ENCODE data around the gene PHOX2A.
"Not testable (repeated sequence)": the region's sequence is repeated elsewhere in the genome, so short reads cannot be mapped to it uniquely, and the experiment has no call there.

PHOX2A gene

GRCh38 chr11:72222106-72222891 is 21.7 kb downstream of the PHOX2A start:
- no peak for DNase-seq (ENCODE audit: low read depth in 2 of 2)

DNA sequence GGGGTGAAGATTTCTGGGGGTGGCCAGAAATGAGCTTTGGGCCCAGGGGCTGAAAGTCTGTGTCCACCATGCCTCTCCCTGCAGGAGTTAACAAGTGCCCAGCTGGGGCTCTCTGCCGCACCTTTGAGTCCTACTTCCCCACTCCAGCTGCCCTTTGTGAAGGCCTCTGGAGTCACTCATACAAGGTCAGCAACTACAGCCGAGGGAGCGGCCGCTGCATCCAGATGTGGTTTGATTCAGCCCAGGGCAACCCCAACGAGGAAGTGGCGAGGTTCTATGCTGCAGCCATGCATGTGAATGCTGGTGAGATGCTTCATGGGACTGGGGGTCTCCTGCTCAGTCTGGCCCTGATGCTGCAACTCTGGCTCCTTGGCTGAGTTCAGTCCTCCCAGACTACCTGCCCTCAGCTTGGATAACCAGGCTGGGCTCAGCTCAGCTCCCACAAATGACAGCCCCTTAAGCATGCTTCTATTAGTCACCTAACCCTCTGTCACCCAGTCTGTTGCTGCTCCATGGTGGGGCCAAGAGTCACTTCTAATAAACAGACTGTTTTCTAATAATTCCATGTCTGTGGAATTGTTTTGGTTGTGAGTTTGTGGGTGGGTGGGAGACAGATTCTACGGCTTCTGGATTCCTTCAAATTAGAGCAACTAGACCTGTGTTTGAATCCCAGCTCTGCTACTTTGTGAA is 22.4 kb downstream of the PHOX2A start:
- DNase-seq (ENCODE audit: low read depth in 2 of 2) = no peak

- no peak for DNase-seq (ENCODE audit: low read depth in 2 of 2)
These were observed 23.1 kb downstream of the PHOX2A start for GRCh38 chr11:72220696-72221363.

DNA sequence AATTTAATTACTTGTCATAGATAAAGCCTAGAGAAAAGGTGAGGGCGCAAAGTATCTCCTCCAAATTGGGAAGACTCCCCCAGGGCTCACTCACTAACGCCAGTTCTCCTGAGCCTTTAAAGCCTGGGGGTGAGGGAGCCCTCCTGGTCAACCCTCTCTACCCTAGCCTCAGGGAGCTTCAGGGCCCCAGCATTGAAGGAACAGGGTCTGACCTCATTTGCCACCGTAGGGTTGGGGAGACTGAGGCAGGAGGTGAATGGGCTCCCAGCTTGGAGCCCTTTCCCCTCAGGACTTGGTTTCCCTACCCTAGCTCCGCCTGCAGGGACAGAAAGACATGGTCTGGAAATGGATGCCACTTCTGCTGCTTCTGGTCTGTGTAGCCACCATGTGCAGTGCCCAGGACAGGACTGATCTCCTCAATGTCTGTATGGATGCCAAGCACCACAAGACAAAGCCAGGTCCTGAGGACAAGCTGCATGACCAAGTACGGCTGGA is 25.7 kb downstream of the PHOX2A start:
- DNase-seq (ENCODE audit: low read depth in 2 of 2) = no peak

- no peak for DNase-seq (ENCODE audit: low read depth in 2 of 2)
These were observed 26.1 kb downstream of the PHOX2A start for GRCh38 chr11:72217841-72218240.

DNA sequence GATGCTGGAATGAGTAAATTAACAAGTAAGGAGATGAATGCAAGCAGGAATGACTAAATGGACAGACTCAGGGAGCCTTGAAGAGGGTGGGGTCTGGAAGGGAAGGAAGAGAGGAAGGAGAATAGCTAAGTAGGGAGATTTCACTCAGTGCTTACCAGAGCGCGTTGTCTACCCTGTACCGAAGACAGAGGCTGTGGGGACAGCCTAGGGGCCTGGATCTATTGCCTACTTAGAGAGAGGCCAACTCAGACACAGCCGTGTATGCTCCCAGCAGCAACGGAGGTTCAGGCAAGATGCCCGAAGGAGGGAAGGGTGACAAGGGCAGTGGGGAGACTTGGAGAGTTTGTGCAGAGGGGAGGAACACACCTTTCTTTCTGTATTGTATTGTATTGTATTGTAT is 27.3 kb downstream of the PHOX2A start, which contains the start of gene FOLR2:
Gene FOLR2, plus strand, starts transcription at position 157 of the 400 bp plus-strand sequence. CDS start 1,791 bp downstream, outside the sequence.
- no peak for DNase-seq (ENCODE audit: low read depth in 2 of 2)

GRCh38 chr11:72209101-72209500 is 34.9 kb downstream of the PHOX2A start:
- no peak for DNase-seq (ENCODE audit: low read depth in 2 of 2)

GRCh38 chr11:72208281-72208680 is 35.7 kb downstream of the PHOX2A start:
- no peak for DNase-seq (ENCODE audit: low read depth in 2 of 2)

DNA sequence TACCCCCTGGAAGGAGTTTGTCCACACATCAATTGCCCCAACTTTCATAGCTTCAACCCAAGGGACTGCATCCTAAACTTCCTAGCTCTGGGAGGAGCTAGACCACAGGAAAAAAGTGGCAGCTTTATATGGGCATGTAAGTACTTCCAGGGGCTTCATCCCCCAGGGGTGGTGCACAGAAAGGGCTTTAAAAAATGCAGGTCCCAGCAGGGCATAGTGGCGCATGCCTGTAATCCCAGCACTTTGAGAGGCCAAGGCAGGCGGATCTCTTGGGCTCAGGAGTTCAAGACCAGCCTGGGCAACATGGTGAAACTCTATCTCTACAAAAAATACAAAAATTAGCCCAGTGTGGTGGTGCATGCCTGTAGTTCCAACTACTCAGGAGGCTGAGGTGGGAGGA is 37.2 kb downstream of the PHOX2A start:
- DNase-seq (ENCODE audit: low read depth in 2 of 2) = not testable (repeated sequence)

- no peak for DNase-seq (ENCODE audit: low read depth in 2 of 2)
These were observed 39.1 kb downstream of the PHOX2A start for GRCh38 chr11:72204886-72205285.

DNA sequence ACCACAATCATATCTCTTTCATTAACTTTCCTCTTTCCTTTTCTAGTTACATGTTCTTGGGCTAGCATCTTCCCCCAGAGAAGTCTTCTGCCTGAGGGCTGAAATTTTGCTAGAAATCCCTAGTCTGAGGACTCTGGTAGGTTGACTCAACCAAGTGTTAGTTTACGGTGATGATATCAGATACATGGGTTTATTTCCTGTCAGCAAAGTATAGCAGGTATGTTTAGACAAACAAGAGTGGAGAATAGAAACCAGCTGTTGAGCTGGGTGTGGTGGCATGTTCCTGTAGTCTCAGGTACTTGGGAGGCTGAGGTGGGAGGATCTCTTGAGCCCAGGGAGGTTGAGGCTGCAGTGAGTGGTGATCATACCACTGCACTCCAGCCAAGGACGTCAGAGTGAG is 40.8 kb downstream of the PHOX2A start:
- no peak for DNase-seq (ENCODE audit: low read depth in 2 of 2)

- no peak for DNase-seq (ENCODE audit: low read depth in 2 of 2)
These were observed 41.4 kb downstream of the PHOX2A start for GRCh38 chr11:72202571-72202970.

DNA sequence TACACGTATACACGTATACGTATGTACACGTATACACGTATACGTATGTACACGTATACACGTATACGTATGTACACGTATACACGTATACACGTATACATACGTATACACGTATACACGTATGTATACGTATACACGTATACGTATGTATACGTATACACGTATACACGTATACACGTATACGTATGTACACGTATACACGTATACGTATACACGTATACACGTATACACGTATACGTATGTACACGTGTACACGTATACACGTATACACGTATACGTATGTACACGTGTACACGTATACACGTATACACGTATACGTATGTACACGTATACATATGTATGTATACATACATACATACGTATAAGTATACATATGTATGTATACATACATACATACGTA is 42.5 kb downstream of the PHOX2A start:
- not testable (repeated sequence) for DNase-seq (ENCODE audit: low read depth in 2 of 2)

DNA sequence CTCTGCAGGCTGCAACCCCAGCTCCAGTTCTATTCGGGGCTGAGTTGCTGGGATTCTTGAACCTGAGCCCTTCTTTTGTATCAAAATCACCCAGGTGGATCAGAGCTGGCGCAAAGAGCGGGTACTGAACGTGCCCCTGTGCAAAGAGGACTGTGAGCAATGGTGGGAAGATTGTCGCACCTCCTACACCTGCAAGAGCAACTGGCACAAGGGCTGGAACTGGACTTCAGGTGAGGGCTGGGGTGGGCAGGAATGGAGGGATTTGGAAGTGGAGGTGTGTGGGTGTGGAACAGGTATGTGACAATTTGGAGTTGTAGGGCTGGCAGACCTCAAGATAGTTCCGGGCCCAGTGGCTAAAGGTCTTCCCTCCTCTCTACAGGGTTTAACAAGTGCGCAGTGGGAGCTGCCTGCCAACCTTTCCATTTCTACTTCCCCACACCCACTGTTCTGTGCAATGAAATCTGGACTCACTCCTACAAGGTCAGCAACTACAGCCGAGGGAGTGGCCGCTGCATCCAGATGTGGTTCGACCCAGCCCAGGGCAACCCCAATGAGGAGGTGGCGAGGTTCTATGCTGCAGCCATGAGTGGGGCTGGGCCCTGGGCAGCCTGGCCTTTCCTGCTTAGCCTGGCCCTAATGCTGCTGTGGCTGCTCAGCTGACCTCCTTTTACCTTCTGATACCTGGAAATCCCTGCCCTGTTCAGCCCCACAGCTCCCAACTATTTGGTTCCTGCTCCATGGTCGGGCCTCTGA is 48.3 kb downstream of the PHOX2A start:
- DNase-seq (ENCODE audit: low read depth in 2 of 2) = no peak

- no peak for DNase-seq (ENCODE audit: low read depth in 2 of 2)
These were observed 52.0 kb downstream of the PHOX2A start, which contains the start of gene FOLR1 for GRCh38 chr11:72191961-72192381. FOLR1 (plus strand) TSS chr11:72192140; CDS start chr11:72192174, 34 bp downstream.

- DNase-seq (ENCODE audit: low read depth in 2 of 2) = no peak
These were observed 53.3 kb downstream of the PHOX2A start for GRCh38 chr11:72190631-72191071.

DNA sequence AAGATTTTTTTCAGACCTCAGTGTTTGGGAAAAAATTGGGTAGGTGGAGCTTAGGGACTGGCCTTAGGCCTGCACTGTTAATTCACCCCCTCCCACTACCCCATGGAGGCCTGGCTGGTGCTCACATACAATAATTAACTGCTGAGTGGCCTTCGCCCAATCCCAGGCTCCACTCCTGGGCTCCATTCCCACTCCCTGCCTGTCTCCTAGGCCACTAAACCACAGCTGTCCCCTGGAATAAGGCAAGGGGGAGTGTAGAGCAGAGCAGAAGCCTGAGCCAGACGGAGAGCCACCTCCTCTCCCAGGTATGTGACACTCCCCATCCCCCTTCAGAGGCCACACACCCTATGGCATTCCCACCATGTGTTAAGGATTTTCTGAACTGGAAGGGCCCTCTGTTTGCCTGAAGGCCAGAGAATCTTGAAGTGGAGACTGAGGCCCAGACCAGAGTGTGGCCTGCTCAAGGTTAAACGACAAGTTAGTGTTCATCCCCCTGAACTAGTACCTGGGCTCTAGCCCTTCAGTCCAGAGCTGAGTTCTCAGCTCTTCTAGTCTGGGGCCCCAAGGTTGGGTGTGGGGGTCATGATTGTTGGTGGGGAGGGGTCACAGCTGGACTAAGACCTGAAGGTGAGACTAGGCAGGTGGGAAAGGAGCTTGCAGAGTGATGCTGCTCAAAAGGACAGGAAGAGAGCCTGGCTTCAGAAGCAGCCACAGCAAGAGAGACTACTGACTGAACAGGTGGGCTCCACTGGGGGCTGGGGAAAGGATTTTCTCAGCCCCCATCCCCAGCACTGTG is 54.3 kb downstream of the PHOX2A start:
- no peak for DNase-seq (ENCODE audit: low read depth in 2 of 2)

All from stimulated activated CD8-positive, alpha-beta memory T cell treated with anti-CD3 and anti-CD28 coated beads, Interleukin-2, amount 100 ng/mL, for 48 hours (primary cell).